SK-N-MC (cell line): Measurements from ENCODE around the gene DNAJC10.

Experiments used
- EZH2 ChIP-seq: fragments of 200-600 bp; sonication (generic); IDR thresholded peaks from one replicate; pipeline ENCODE4 v1.6.1; 2017; ENCODE audit warnings: antibody characterized with exemption
- FOXP2 ChIP-seq: optimal IDR thresholded peaks from 2 replicates; pipeline ENCODE3; 2011; ENCODE audit warnings: mild to moderate bottlenecking, moderate library complexity; ENCODE audit not compliant: insufficient read depth; ENCODE audit errors: extremely low read length, control extremely low read depth
- POLR2AphosphoS5 ChIP-seq: IDR thresholded peaks from 2 replicates; pipeline ENCODE4 v1.6.1; 2012; ENCODE audit warnings: mild to moderate bottlenecking, low read depth, low read length, borderline replicate concordance

DNA sequence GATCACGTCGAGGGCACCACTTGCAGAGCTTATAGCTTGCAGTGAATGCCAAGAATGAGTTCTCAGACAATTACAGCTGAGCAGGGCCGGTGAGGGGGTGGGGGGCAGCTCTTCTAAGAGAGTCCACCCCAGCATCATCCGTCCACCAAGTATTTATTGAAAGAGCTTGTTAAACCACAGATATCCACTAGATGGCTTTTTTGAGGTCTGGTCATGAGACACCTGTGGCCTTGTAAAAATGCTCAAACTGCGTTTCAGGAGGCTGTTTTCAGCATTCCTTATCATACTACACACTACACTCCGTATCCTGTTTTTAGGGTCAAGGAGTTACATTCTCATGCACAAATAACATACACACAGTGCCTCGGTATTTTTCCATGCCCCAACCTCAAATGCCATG lies 51.5 kb downstream of the DNAJC10 start:
- TF ChIP-seq POLR2AphosphoS5 (no peak), EZH2 (no peak), FOXP2 (no peak)
